H9 (cell line): ENCODE data around the gene PLIN3. TPM values are rescaled to one million over a fixed set of nuclear protein-coding genes. Genes with fewer than 3 reads are reported as not detected.

Source experiments
- DNase-seq: peaks from one replicate; pipeline ENCODE4 v3.0.0-alpha.2; 2017
- H2AFZ ChIP-seq: one replicate; pipeline ENCODE4 v1.6.1; 2013; ENCODE audit warnings: mild to moderate bottlenecking, low read length, control low read depth, moderate library complexity
- H2AK5ac ChIP-seq: 2 replicates; pipeline ENCODE4 v1.6.1; 2013; ENCODE audit warnings: low read length, control low read depth, mixed read lengths; ENCODE audit not compliant: insufficient read length
- H2BK120ac ChIP-seq: one replicate; pipeline ENCODE4 v1.6.1; 2013; ENCODE audit warnings: low read depth, mild to moderate bottlenecking, low read length, control low read depth, inconsistent platforms; ENCODE audit not compliant: poor library complexity, severe bottlenecking
- H2BK12ac ChIP-seq: 2 replicates; pipeline ENCODE4 v1.6.1; 2013; ENCODE audit warnings: low read length, control low read depth, mixed read lengths, low read depth; ENCODE audit not compliant: insufficient read length
- H2BK15ac ChIP-seq: 2 replicates; pipeline ENCODE4 v1.6.1; 2013; ENCODE audit warnings: low read depth, low read length, control low read depth
- H2BK20ac ChIP-seq: one replicate; pipeline ENCODE4 v1.6.1; 2013; ENCODE audit warnings: low read depth, mild to moderate bottlenecking, low read length, control low read depth, inconsistent platforms; ENCODE audit not compliant: poor library complexity, severe bottlenecking
- H2BK5ac ChIP-seq: 2 replicates; pipeline ENCODE4 v1.6.1; 2013; ENCODE audit warnings: low read length, control low read depth, mixed read lengths; ENCODE audit not compliant: insufficient read length
- H3K14ac ChIP-seq: 2 replicates; pipeline ENCODE4 v1.6.1; 2013; ENCODE audit warnings: low read length, control low read depth; ENCODE audit not compliant: insufficient read depth
- H3K18ac ChIP-seq: 2 replicates; pipeline ENCODE4 v1.6.1; 2013; ENCODE audit warnings: low read depth, mild to moderate bottlenecking, mixed read lengths, low read length, control low read depth; ENCODE audit not compliant: insufficient read length
- H3K23ac ChIP-seq: 2 replicates; pipeline ENCODE4 v1.6.1; 2013; ENCODE audit warnings: low read length, control low read depth, mixed read lengths, low read depth; ENCODE audit not compliant: insufficient read length
- H3K23me2 ChIP-seq: 2 replicates; pipeline ENCODE4 v1.6.1; 2013; ENCODE audit warnings: low read depth, mild to moderate bottlenecking, mixed read lengths, low read length, control low read depth; ENCODE audit not compliant: insufficient read length, poor library complexity, severe bottlenecking
- H3K27ac ChIP-seq: 2 replicates; pipeline ENCODE4 v1.5.1; 2013; ENCODE audit warnings: low read length, control low read depth, mixed read lengths, low read depth; ENCODE audit not compliant: insufficient read length
- H3K27me3 ChIP-seq: 2 replicates; pipeline ENCODE4 v1.6.1; 2013; ENCODE audit warnings: low read length, control low read depth, inconsistent platforms; ENCODE audit not compliant: insufficient read depth
- H3K4ac ChIP-seq: 2 replicates; pipeline ENCODE4 v1.6.1; 2013; ENCODE audit warnings: low read depth, mild to moderate bottlenecking, control low read depth, inconsistent platforms, low read length, moderate library complexity
- H3K4me1 ChIP-seq: 2 replicates; pipeline ENCODE4 v1.6.1; 2013; ENCODE audit warnings: low read length, control low read depth, inconsistent platforms; ENCODE audit not compliant: insufficient read depth
- H3K4me2 ChIP-seq: 2 replicates; pipeline ENCODE4 v1.6.1; 2013; ENCODE audit warnings: low read length, control low read depth, mixed read lengths; ENCODE audit not compliant: insufficient read length, insufficient read depth
- H3K56ac ChIP-seq: 2 replicates; pipeline ENCODE4 v1.6.1; 2013; ENCODE audit warnings: low read depth, mild to moderate bottlenecking, mixed read lengths, low read length, control low read depth; ENCODE audit not compliant: insufficient read length
- H3K79me1 ChIP-seq: 2 replicates; pipeline ENCODE4 v1.6.1; 2013; ENCODE audit warnings: low read depth, mild to moderate bottlenecking, moderate library complexity, low read length, control low read depth, inconsistent platforms; ENCODE audit not compliant: insufficient read depth, poor library complexity, severe bottlenecking
- H3K79me2 ChIP-seq: 2 replicates; pipeline ENCODE4 v1.6.1; 2013; ENCODE audit warnings: low read length, control low read depth, inconsistent platforms; ENCODE audit not compliant: insufficient read depth
- H3K9ac ChIP-seq: 2 replicates; pipeline ENCODE4 v1.6.1; 2013; ENCODE audit warnings: low read length, control low read depth, mixed read lengths; ENCODE audit not compliant: insufficient read length; ENCODE audit errors: extremely low read depth
- H3K9me3 ChIP-seq: one replicate; pipeline ENCODE4 v1.6.1; 2013; ENCODE audit warnings: low read depth, low read length, inconsistent platforms; ENCODE audit not compliant: control insufficient read depth
- H3T11ph ChIP-seq: one replicate; pipeline ENCODE4 v1.6.1; 2013; ENCODE audit warnings: mild to moderate bottlenecking, low read length, control low read depth, inconsistent platforms
- H4K20me1 ChIP-seq: one replicate; pipeline ENCODE4 v1.6.1; 2013; ENCODE audit not compliant: control insufficient read depth, insufficient read length, insufficient read depth
- H4K5ac ChIP-seq: 2 replicates; pipeline ENCODE4 v1.6.1; 2013; ENCODE audit warnings: low read depth, mild to moderate bottlenecking, mixed read lengths, low read length, control low read depth; ENCODE audit not compliant: insufficient read length
- H4K8ac ChIP-seq: replicated peaks from 2 replicates; pipeline ENCODE4 v1.6.1; 2013; ENCODE audit warnings: low read length, control low read depth, mixed read lengths, low read depth; ENCODE audit not compliant: insufficient read length
- H4K91ac ChIP-seq: 2 replicates; pipeline ENCODE4 v1.6.1; 2013; ENCODE audit warnings: low read depth, mild to moderate bottlenecking, moderate library complexity, mixed read lengths, low read length, control low read depth; ENCODE audit not compliant: insufficient read length
- H3K27ac Mint-ChIP-seq, 3 experiments: 2 replicates in 2 of 3; 3 replicates in 1 of 3; pipeline ENCODE4 v1.8.0; 2020 to 2021; ENCODE audit warnings: mixed read lengths in 3 of 3, mild to moderate bottlenecking in 1 of 3, moderate library complexity in 1 of 3
- H3K27me3 Mint-ChIP-seq: 2 replicates; pipeline ENCODE4 v1.8.0; 2021; ENCODE audit warnings: low read depth, mild to moderate bottlenecking, moderate library complexity, mixed read lengths
- H3K36me3 Mint-ChIP-seq, 3 experiments: 2 replicates in 2 of 3; 3 replicates in 1 of 3; pipeline ENCODE4 v1.8.0; 2020 to 2021; ENCODE audit warnings: low read depth in 3 of 3, mixed read lengths in 3 of 3; ENCODE audit not compliant: insufficient read depth in 1 of 3
- H3K4me1 Mint-ChIP-seq, 2 experiments: 2 replicates each; pipeline ENCODE4 v1.8.0; 2020; ENCODE audit warnings: mixed read lengths in 2 of 2
- H3K4me3 Mint-ChIP-seq, 2 experiments: 2 replicates in 1 of 2; 3 replicates in 1 of 2; pipeline ENCODE4 v1.8.0; 2020 to 2021; ENCODE audit warnings: mild to moderate bottlenecking in 2 of 2, mixed read lengths in 2 of 2, moderate library complexity in 1 of 2
- H3K9me3 Mint-ChIP-seq, 2 experiments: 2 replicates in 1 of 2; 3 replicates in 1 of 2; pipeline ENCODE4 v1.8.0; 2020; ENCODE audit warnings: mild to moderate bottlenecking in 2 of 2, mixed read lengths in 2 of 2, moderate library complexity in 1 of 2
- WGBS: extraction: QIAGEN DNeasy Blood & Tissue Kit; methylation state at CpG from one replicate; pipeline ENCODE4 v1.1.7; 2013; ENCODE audit warnings: missing lambda C conversion rate, low lambda C conversion rate, mixed read lengths; ENCODE audit not compliant: insufficient read length; ENCODE audit errors: extremely low coverage; 5-methylcytosine and 5-hydroxymethylcytosine counted together
- total RNA-seq: library from RNA; stranded (reverse); gene quantifications from 2 replicates; pipeline ENCODE4 v1.2.1, GENCODE V29; 2021
- TF ChIP-seq, protein P1 (sequence below): fragments of 200-600 bp; sonication (generic); conservative IDR thresholded peaks from 3 replicates; pipeline ENCODE4 v1.8.0; 2021; ENCODE audit warnings: antibody characterized with exemption, mild to moderate bottlenecking

PLIN3 gene
- total RNA-seq, 1 experiment from 2014 or later = 61.8 TPM

DNA sequence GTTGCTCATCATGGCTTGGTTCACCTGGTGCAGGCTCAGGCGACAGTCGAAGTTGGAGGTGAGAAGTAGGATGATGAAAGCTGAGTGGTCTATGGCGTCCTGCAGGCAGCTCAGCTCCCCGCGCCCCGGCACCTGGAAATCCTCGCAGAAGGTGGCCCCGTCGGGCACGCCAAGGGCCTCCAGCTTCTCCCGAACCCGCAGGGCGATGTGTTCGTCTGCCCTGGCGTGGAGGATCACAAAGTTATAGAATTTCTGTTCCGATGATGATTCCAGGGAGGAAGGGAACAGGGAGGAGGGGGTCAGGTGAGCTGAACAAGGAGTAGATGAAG, 50.6 kb downstream of the PLIN3 start:
- H2BK5ac ChIP-seq = no peak overlapping the region
- no peak overlapping the region for H3K27ac ChIP-seq
- TF ChIP-seq, protein P1, sequence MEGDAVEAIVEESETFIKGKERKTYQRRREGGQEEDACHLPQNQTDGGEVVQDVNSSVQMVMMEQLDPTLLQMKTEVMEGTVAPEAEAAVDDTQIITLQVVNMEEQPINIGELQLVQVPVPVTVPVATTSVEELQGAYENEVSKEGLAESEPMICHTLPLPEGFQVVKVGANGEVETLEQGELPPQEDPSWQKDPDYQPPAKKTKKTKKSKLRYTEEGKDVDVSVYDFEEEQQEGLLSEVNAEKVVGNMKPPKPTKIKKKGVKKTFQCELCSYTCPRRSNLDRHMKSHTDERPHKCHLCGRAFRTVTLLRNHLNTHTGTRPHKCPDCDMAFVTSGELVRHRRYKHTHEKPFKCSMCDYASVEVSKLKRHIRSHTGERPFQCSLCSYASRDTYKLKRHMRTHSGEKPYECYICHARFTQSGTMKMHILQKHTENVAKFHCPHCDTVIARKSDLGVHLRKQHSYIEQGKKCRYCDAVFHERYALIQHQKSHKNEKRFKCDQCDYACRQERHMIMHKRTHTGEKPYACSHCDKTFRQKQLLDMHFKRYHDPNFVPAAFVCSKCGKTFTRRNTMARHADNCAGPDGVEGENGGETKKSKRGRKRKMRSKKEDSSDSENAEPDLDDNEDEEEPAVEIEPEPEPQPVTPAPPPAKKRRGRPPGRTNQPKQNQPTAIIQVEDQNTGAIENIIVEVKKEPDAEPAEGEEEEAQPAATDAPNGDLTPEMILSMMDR = no peak
- no peak overlapping the region for H3K27ac Mint-ChIP-seq
- H3K79me2 ChIP-seq = no peaks in the 10 kb centered on the region
- H4K5ac ChIP-seq = no peak overlapping the region
- H3K36me3 Mint-ChIP-seq = peaks cover 0 to 7% (median 0%) of the 10 kb centered on the region in 3 experiments; a peak in 1 of 7 replicates
- no peaks in the 10 kb centered on the region for H3K4me1 Mint-ChIP-seq
- H3K9ac ChIP-seq = no peak overlapping the region
- H3K18ac ChIP-seq = no peak overlapping the region
- H4K20me1 ChIP-seq = no peaks in the 10 kb centered on the region
- no peak overlapping the region for H3K4ac ChIP-seq
- H3K79me1 ChIP-seq = no peaks in the 10 kb centered on the region
- H3T11ph ChIP-seq = no peak overlapping the region
- DNase-seq = no peak
- H2BK120ac ChIP-seq = no peak overlapping the region
- H3K56ac ChIP-seq = no peak overlapping the region
- H3K14ac ChIP-seq = no peak overlapping the region
- no CpG with 5 or more reads among the region's 16 CpGs for WGBS
- H3K9me3 ChIP-seq = no peaks in the 10 kb centered on the region
- no peak overlapping the region for H4K8ac ChIP-seq
- no peak overlapping the region for H2BK15ac ChIP-seq
- H3K4me3 Mint-ChIP-seq = no peak overlapping the region
- peaks cover 18% of the 10 kb centered on the region for H3K27me3 Mint-ChIP-seq
- no peak overlapping the region for H2BK12ac ChIP-seq
- H3K27me3 ChIP-seq = no peaks in the 10 kb centered on the region
- H3K23ac ChIP-seq = no peak overlapping the region
- H3K4me1 ChIP-seq = no peaks in the 10 kb centered on the region
- no peak overlapping the region for H2BK20ac ChIP-seq
- H3K23me2 ChIP-seq = no peaks in the 10 kb centered on the region
- no peak overlapping the region for H3K4me2 ChIP-seq
- no peak overlapping the region for H2AK5ac ChIP-seq
- no peak overlapping the region for H4K91ac ChIP-seq
- H3K9me3 Mint-ChIP-seq = peaks cover 0 to 14% of the 10 kb centered on the region in 2 experiments; a peak in 3 of 5 replicates
- no peak overlapping the region for H2AFZ ChIP-seq
